ENCODE data around the gene EXOC6B.

The EXOC6B gene

GRCh38 chr2:72155737-72156136 lies 670.1 kb downstream of the EXOC6B start:
- H3K9me3 ChIP-seq (replicated peaks in 1 of 2; ENCODE audit: control insufficient read depth in 2 of 2, insufficient read depth in 1 of 2, low read depth in 1 of 2, low read length in 2 of 2), result no peaks in the 10 kb centered on the region
- no CpG with 5 or more reads among the region's 5 CpGs for WGBS, 2 donors (ENCODE audit: extremely low coverage in 2 of 2, insufficient read length in 2 of 2, insufficient replicate concordance in 1 of 2)
- no peak overlapping the region for H2BK12ac ChIP-seq (ENCODE audit: low read length)
- no peak overlapping the region for H2BK15ac ChIP-seq (ENCODE audit: low read length)
- H3K14ac ChIP-seq (ENCODE audit: low read length), result no peak overlapping the region
- no peak overlapping the region for H2AK5ac ChIP-seq (ENCODE audit: low read depth, low read length)
- H3K4me3 ChIP-seq (ENCODE audit: low read length in 2 of 2), result no peak overlapping the region
- no peak overlapping the region for H3K18ac ChIP-seq (ENCODE audit: low read length)
- H3K4me2 ChIP-seq (ENCODE audit: insufficient read depth, low read length, poor library complexity, severe bottlenecking), result no peak overlapping the region
- no peak overlapping the region for H2AFZ ChIP-seq (ENCODE audit: low read length)
- no peaks in the 10 kb centered on the region for H3K79me1 ChIP-seq (ENCODE audit: low read depth, low read length)
- H3K4me1 ChIP-seq (ENCODE audit: control insufficient read depth in 2 of 2, insufficient read depth in 1 of 2, low read depth in 1 of 2, low read length in 2 of 2), result peaks cover 2 to 8% of the 10 kb centered on the region in 2 donors
- no peak overlapping the region for H4K8ac ChIP-seq (ENCODE audit: low read depth, low read length)
- H3K4ac ChIP-seq (ENCODE audit: low read length), result no peak overlapping the region
- DNase-seq (ENCODE audit: low spot score), result no peak
- no peak overlapping the region for H2BK5ac ChIP-seq (ENCODE audit: low read length)
- H3K9ac ChIP-seq (ENCODE audit: low read depth, low read length, poor library complexity), result no peak overlapping the region
- H4K91ac ChIP-seq (ENCODE audit: low read depth, low read length, poor library complexity), result no peak overlapping the region
- H3K27me3 ChIP-seq (ENCODE audit: control insufficient read depth in 3 of 3, insufficient read depth in 3 of 3, low read depth in 1 of 3, low read length in 3 of 3), result peaks cover 0 to 55% (median 7%) of the 10 kb centered on the region in 3 experiments
- no peaks in the 10 kb centered on the region for H3K36me3 ChIP-seq (replicated peaks in 1 of 2; ENCODE audit: control insufficient read depth in 2 of 2, insufficient read depth in 2 of 2, low read length in 2 of 2)
- no peak overlapping the region for H2BK120ac ChIP-seq (ENCODE audit: low read depth, low read length)
- no peak overlapping the region for H3K27ac ChIP-seq (replicated peaks; ENCODE audit: low read length)
- no peak overlapping the region for H3K23ac ChIP-seq (ENCODE audit: low read depth, low read length, poor library complexity)

DNA sequence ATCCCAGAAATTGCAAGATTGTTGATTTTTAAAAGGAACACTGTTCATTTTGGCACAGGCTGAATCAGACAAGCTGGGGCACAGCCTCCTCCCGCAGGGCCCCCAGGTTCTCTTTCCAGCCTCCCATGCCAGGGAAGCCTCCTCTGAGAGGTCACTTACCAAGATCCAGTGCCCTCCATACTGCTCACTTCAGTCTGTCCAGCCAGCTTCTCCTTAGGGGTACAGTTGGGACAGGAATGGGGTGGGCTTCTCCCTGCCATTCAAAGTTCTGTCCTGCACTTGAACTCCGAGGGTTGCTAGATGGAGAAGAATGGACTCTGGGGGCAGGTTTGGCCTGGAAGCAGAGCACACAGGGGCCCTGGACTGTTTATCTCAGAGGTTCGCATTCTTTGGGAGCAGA lies 670.7 kb downstream of the EXOC6B start:
- Histone ChIP-seq H3K27ac (replicated peaks; ENCODE audit: low read length) (no peak overlapping the region), H2AFZ (ENCODE audit: low read length) (no peak overlapping the region), H3K9me3 (replicated peaks in 1 of 2; ENCODE audit: control insufficient read depth in 2 of 2, insufficient read depth in 1 of 2, low read depth in 1 of 2, low read length in 2 of 2) (no peaks in the 10 kb centered on the region), H3K4me3 (ENCODE audit: low read length in 2 of 2) (no peak overlapping the region), H3K9ac (ENCODE audit: low read depth, low read length, poor library complexity) (no peak overlapping the region), H3K14ac (ENCODE audit: low read length) (no peak overlapping the region), H2BK15ac (ENCODE audit: low read length) (no peak overlapping the region), H3K4me2 (ENCODE audit: insufficient read depth, low read length, poor library complexity, severe bottlenecking) (no peak overlapping the region), H3K27me3 (ENCODE audit: control insufficient read depth in 3 of 3, insufficient read depth in 3 of 3, low read depth in 1 of 3, low read length in 3 of 3) (peaks cover under 1 to 59% (median 12%) of the 10 kb centered on the region in 3 experiments), H3K4ac (ENCODE audit: low read length) (no peak overlapping the region), H2BK120ac (ENCODE audit: low read depth, low read length) (no peak overlapping the region), H2BK5ac (ENCODE audit: low read length) (no peak overlapping the region), H4K8ac (ENCODE audit: low read depth, low read length) (no peak overlapping the region), H3K36me3 (replicated peaks in 1 of 2; ENCODE audit: control insufficient read depth in 2 of 2, insufficient read depth in 2 of 2, low read length in 2 of 2) (no peaks in the 10 kb centered on the region), H4K91ac (ENCODE audit: low read depth, low read length, poor library complexity) (no peak overlapping the region), H2AK5ac (ENCODE audit: low read depth, low read length) (no peak overlapping the region), H3K23ac (ENCODE audit: low read depth, low read length, poor library complexity) (no peak overlapping the region), H2BK12ac (ENCODE audit: low read length) (no peak overlapping the region), H3K4me1 (ENCODE audit: control insufficient read depth in 2 of 2, insufficient read depth in 1 of 2, low read depth in 1 of 2, low read length in 2 of 2) (peaks cover 2 to 9% of the 10 kb centered on the region in 2 donors), H3K79me1 (ENCODE audit: low read depth, low read length) (no peaks in the 10 kb centered on the region), H3K18ac (ENCODE audit: low read length) (peak overlapping the region; percentile 5)
- no peak for DNase-seq (ENCODE audit: low spot score)
- no CpG with 5 or more reads among the region's 3 CpGs for WGBS, 2 donors (ENCODE audit: extremely low coverage in 2 of 2, insufficient read length in 2 of 2, insufficient replicate concordance in 1 of 2)

- DNase-seq (ENCODE audit: low spot score), result no peak
- H2BK12ac ChIP-seq (ENCODE audit: low read length), result no peak overlapping the region
- H3K4me1 ChIP-seq (ENCODE audit: control insufficient read depth in 2 of 2, insufficient read depth in 1 of 2, low read depth in 1 of 2, low read length in 2 of 2), result peaks cover 4 to 14% of the 10 kb centered on the region in 2 donors
- H3K4me2 ChIP-seq (ENCODE audit: insufficient read depth, low read length, poor library complexity, severe bottlenecking), result no peak overlapping the region
- H2BK120ac ChIP-seq (ENCODE audit: low read depth, low read length), result no peak overlapping the region
- peak overlapping the region; percentile 25 for H3K18ac ChIP-seq (ENCODE audit: low read length)
- H3K14ac ChIP-seq (ENCODE audit: low read length), result no peak overlapping the region
- no peak overlapping the region for H4K91ac ChIP-seq (ENCODE audit: low read depth, low read length, poor library complexity)
- no peak overlapping the region for H3K4me3 ChIP-seq (ENCODE audit: low read length in 2 of 2)
- H3K27ac ChIP-seq (replicated peaks; ENCODE audit: low read length), result no peak overlapping the region
- no peak overlapping the region for H3K23ac ChIP-seq (ENCODE audit: low read depth, low read length, poor library complexity)
- no peak overlapping the region for H2BK5ac ChIP-seq (ENCODE audit: low read length)
- no peak overlapping the region for H3K4ac ChIP-seq (ENCODE audit: low read length)
- H3K9ac ChIP-seq (ENCODE audit: low read depth, low read length, poor library complexity), result no peak overlapping the region
- no peak overlapping the region for H4K8ac ChIP-seq (ENCODE audit: low read depth, low read length)
- peak overlapping the region; percentile 28 for H2AFZ ChIP-seq (ENCODE audit: low read length)
- WGBS, 2 donors (ENCODE audit: extremely low coverage in 2 of 2, insufficient read length in 2 of 2, insufficient replicate concordance in 1 of 2), result no CpG with 5 or more reads among the region's 16 CpGs
- no peak overlapping the region for H2BK15ac ChIP-seq (ENCODE audit: low read length)
- no peaks in the 10 kb centered on the region for H3K9me3 ChIP-seq (replicated peaks in 1 of 2; ENCODE audit: control insufficient read depth in 2 of 2, insufficient read depth in 1 of 2, low read depth in 1 of 2, low read length in 2 of 2)
- H3K79me1 ChIP-seq (ENCODE audit: low read depth, low read length), result no peaks in the 10 kb centered on the region
- no peaks in the 10 kb centered on the region for H3K36me3 ChIP-seq (replicated peaks in 1 of 2; ENCODE audit: control insufficient read depth in 2 of 2, insufficient read depth in 2 of 2, low read length in 2 of 2)
- H2AK5ac ChIP-seq (ENCODE audit: low read depth, low read length), result no peak overlapping the region
- peaks cover 7 to 66% (median 18%) of the 10 kb centered on the region in 3 experiments for H3K27me3 ChIP-seq (ENCODE audit: control insufficient read depth in 3 of 3, insufficient read depth in 3 of 3, low read depth in 1 of 3, low read length in 3 of 3)
Observed at GRCh38 chr2:72154386-72154975, 671.4 kb downstream of the EXOC6B start.

GRCh38 chr2:72153924-72154323 lies 671.9 kb downstream of the EXOC6B start:
- Histone ChIP-seq H2AFZ (ENCODE audit: low read length) (no peak overlapping the region), H3K79me1 (ENCODE audit: low read depth, low read length) (no peaks in the 10 kb centered on the region), H2BK5ac (ENCODE audit: low read length) (no peak overlapping the region), H3K14ac (ENCODE audit: low read length) (no peak overlapping the region), H3K27me3 (ENCODE audit: control insufficient read depth in 3 of 3, insufficient read depth in 3 of 3, low read depth in 1 of 3, low read length in 3 of 3) (peaks cover 12 to 71% (median 24%) of the 10 kb centered on the region in 3 experiments), H2BK120ac (ENCODE audit: low read depth, low read length) (no peak overlapping the region), H4K8ac (ENCODE audit: low read depth, low read length) (no peak overlapping the region), H2BK12ac (ENCODE audit: low read length) (no peak overlapping the region), H3K27ac (replicated peaks; ENCODE audit: low read length) (no peak overlapping the region), H4K91ac (ENCODE audit: low read depth, low read length, poor library complexity) (no peak overlapping the region), H3K18ac (ENCODE audit: low read length) (no peak overlapping the region), H2BK15ac (ENCODE audit: low read length) (no peak overlapping the region), H3K4me1 (ENCODE audit: control insufficient read depth in 2 of 2, insufficient read depth in 1 of 2, low read depth in 1 of 2, low read length in 2 of 2) (peaks cover 7 to 18% of the 10 kb centered on the region in 2 donors), H3K9me3 (replicated peaks in 1 of 2; ENCODE audit: control insufficient read depth in 2 of 2, insufficient read depth in 1 of 2, low read depth in 1 of 2, low read length in 2 of 2) (peaks cover 0 to 1% of the 10 kb centered on the region in 2 donors), H3K4me3 (ENCODE audit: low read length in 2 of 2) (no peak overlapping the region), H3K4me2 (ENCODE audit: insufficient read depth, low read length, poor library complexity, severe bottlenecking) (no peak overlapping the region), H3K9ac (ENCODE audit: low read depth, low read length, poor library complexity) (no peak overlapping the region), H2AK5ac (ENCODE audit: low read depth, low read length) (no peak overlapping the region), H3K36me3 (replicated peaks in 1 of 2; ENCODE audit: control insufficient read depth in 2 of 2, insufficient read depth in 2 of 2, low read length in 2 of 2) (no peaks in the 10 kb centered on the region), H3K4ac (ENCODE audit: low read length) (no peak overlapping the region), H3K23ac (ENCODE audit: low read depth, low read length, poor library complexity) (no peak overlapping the region)
- DNase-seq (ENCODE audit: low spot score), result no peak
- WGBS, 2 donors (ENCODE audit: extremely low coverage in 2 of 2, insufficient read length in 2 of 2, insufficient replicate concordance in 1 of 2), result no CpG with 5 or more reads among the region's 5 CpGs

Data from neuronal stem cell (in vitro differentiated cells).